Pancreas (tissue), 10 donors: ENCODE measurements around the gene SPATS2. TPM values are rescaled to one million over a fixed set of nuclear protein-coding genes. Genes with fewer than 3 reads are reported as not detected.

Experiments
- ATAC-seq, 4 donors: fragments of 200-7000 bp; cut with Tn5 transposase; one replicate each; pipeline versions ENCODE4 v1.8.0 to v1.9.1; 2020; ENCODE audit warnings: mild to moderate bottlenecking in 4 of 4, moderate library complexity in 4 of 4
- DNase-seq, 6 donors: peaks; one replicate each; pipeline ENCODE4 v3.0.0-alpha.2; 2020
- FAIRE-seq: peaks from 2 replicates; lab custom pipeline; 2012; peaks lifted over from hg19 to GRCh38; lab: Jason Lieb, UNC
- H3K27ac ChIP-seq, 4 donors: fragments of 200-600 bp; sonication (generic); 1 replicate in 3 of 4; 2 replicates in 1 of 4; pipeline versions ENCODE4 v1.5.0 to v1.8.0; 2020
- H3K27me3 ChIP-seq, 4 donors: fragments of 200-600 bp; one replicate each; pipeline ENCODE4 v1.8.0; 2021
- H3K36me3 ChIP-seq, 3 donors: fragments of 200-600 bp; sonication (generic) in 1 of 3; one replicate each; pipeline versions ENCODE4 v1.5.0 to v1.8.0; 2020 to 2021
- H3K4me1 ChIP-seq, 3 donors: fragments of 200-600 bp; one replicate each; pipeline ENCODE4 v1.8.0; 2021
- H3K4me3 ChIP-seq, 4 donors: fragments of 200-600 bp; sonication (generic) in 2 of 4; one replicate each; pipeline versions ENCODE4 v1.5.0 to v1.8.0; 2020 to 2021
- H3K9me3 ChIP-seq, 4 donors: fragments of 200-600 bp; one replicate each; pipeline ENCODE4 v1.8.0; 2021
- CTCF ChIP-seq, 4 donors: fragments of 200-600 bp; sonication (generic) in 3 of 4; IDR thresholded peaks; one replicate each; pipeline versions ENCODE4 v1.5.0 to v1.8.0; 2021; ENCODE audit warnings: antibody characterized with exemption in 4 of 4
- WGBS, 2 donors: extraction: QIAGEN DNeasy Blood & Tissue Kit; methylation state at CpG; one replicate each; pipeline ENCODE4 v1.1.7; 2013; 5-methylcytosine and 5-hydroxymethylcytosine counted together
- intact Hi-C, 3 donors: fragments of 100-400 bp; cut with DNase I; formaldehyde crosslinking; loops; one replicate each; pipeline versions ENCODE4 v1.11.1 to v1.14.2; 2022
- polyA plus RNA-seq, 2 donors: library from polyadenylated mRNA; stranded (reverse); fragments of 200-250 nt; gene quantifications; one replicate each; pipeline ENCODE4 v1.2.3, GENCODE V29; 2013
- total RNA-seq, 6 donors: library from RNA; stranded (reverse); fragmentation: NEBNext Ultra II Directional in 4 of 6; extraction: Animal tissue kit (Norgen Biotek cat#: 25700) in 4 of 6; gene quantifications; one replicate each; pipeline versions ENCODE4 v1.2.1 to v1.2.4, GENCODE V29; 2021 to 2023
- donor health status: healthy with polysubstance abuse.
- donor health status: DM: no; HTN: no; CAD: no; lungs with moderate emphysema.
- donor health status: DM: no; HTN: no; CAD: no.
- donor health status: control.
- donor health status: control.
- donor health status: Bipolar disorder and iron deficiency.
- donor health status: DM: yes; HTN: yes; CAD: no.
- donor health status: DM: no; HTN: no; CAD: no.
- donor health status: DM: no; HTN: no; CAD: no.
- donor health status: DM: yes; HTN: yes; CAD: no.

SPATS2 gene
- total and polyA plus RNA-seq, 8 donors = 7.2 to 12.5 (median 9.4) TPM

- no peak for ATAC-seq
- FAIRE-seq = no peak
- DNase-seq = no peak
- H3K27ac ChIP-seq = no peak overlapping the region
- TF ChIP-seq CTCF (IDR thresholded peaks at IDR 0.05) = no peak
- intact Hi-C loops = no loop called here
- no peaks in the 10 kb centered on the region for H3K9me3 ChIP-seq
- no peak overlapping the region for H3K4me3 ChIP-seq
- H3K4me1 ChIP-seq = no peaks in the 10 kb centered on the region
- H3K36me3 ChIP-seq = no peaks in the 10 kb centered on the region
- H3K27me3 ChIP-seq = no peaks in the 10 kb centered on the region
- 78 to 86% methylated on average over 11 of the region's 11 CpGs for WGBS, 2 donors
These were observed 95.0 kb downstream of the SPATS2 start for GRCh38 chr12:49462083-49462744.

DNA sequence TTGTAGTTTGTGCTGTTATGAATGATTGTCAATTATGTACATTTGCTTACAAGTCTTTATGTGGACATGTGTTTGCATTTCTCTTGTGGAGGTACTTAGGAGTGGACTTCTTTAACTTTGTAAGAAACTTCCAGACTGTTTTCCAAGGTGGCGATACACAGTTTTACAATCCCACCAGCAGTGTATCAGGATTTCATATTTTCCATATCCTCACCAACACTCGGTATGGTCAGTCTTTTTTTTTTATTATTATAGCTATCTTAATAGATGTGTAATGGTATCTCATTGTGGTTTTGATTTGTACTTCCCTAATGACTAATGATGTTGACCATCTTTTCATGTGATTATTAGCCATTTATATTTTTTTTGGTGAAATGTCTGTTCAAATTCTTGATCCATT is 97.9 kb downstream of the SPATS2 start:
- Histone ChIP-seq H3K4me1 (no peaks in the 10 kb centered on the region), H3K9me3 (no peaks in the 10 kb centered on the region), H3K27me3 (no peaks in the 10 kb centered on the region), H3K27ac (no peak overlapping the region), H3K4me3 (no peak overlapping the region), H3K36me3 (no peaks in the 10 kb centered on the region)
- intact Hi-C loops = no loop called here
- TF ChIP-seq CTCF (IDR thresholded peaks at IDR 0.05) = no peak
- FAIRE-seq = no peak
- WGBS, 2 donors = 97 to 98% methylated on average over 2 of the region's 2 CpGs
- DNase-seq = no peak
- ATAC-seq = no peak

DNA sequence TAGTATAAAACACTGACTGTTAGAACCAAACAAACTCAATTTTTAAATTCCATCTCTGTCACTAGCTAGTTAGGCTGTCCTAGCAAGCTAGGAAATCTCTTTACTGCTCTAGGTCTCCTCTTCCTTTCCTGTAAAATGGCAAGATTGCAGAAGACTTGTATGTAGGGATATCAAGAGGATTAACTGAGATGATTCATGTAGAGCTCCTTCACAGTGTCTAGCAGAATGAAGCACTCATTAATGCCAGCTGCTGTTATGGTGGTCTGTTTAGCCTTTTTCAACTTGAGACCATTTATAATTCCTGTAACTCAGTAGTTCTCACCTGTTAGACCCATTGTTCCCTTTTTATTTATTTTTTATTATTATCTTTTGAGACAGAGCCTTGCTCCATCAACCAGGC is 103.7 kb downstream of the SPATS2 start:
- H3K27me3 ChIP-seq = no peaks in the 10 kb centered on the region
- DNase-seq = no peak
- ATAC-seq = no peak
- H3K9me3 ChIP-seq = no peaks in the 10 kb centered on the region
- FAIRE-seq = no peak
- no peak overlapping the region for H3K27ac ChIP-seq
- no peaks in the 10 kb centered on the region for H3K4me1 ChIP-seq
- intact Hi-C loops = no loop called here
- H3K36me3 ChIP-seq = no peaks in the 10 kb centered on the region
- TF ChIP-seq CTCF (IDR thresholded peaks at IDR 0.05) = no peak
- H3K4me3 ChIP-seq = no peak overlapping the region

- no peaks in the 10 kb centered on the region for H3K36me3 ChIP-seq
- TF ChIP-seq CTCF (IDR thresholded peaks at IDR 0.05) = no peak
- no peak overlapping the region for H3K4me3 ChIP-seq
- DNase-seq (no peak), ATAC-seq (no peak), FAIRE-seq (no peak)
- 95 to 100% methylated on average over 1 of the region's 1 CpG for WGBS, 2 donors
- H3K4me1 ChIP-seq = no peaks in the 10 kb centered on the region
- intact Hi-C loops = no loop called here
- no peaks in the 10 kb centered on the region for H3K9me3 ChIP-seq
- no peaks in the 10 kb centered on the region for H3K27me3 ChIP-seq
- H3K27ac ChIP-seq = no peak overlapping the region
These were observed 104.3 kb downstream of the SPATS2 start for GRCh38 chr12:49471557-49471956.

DNA sequence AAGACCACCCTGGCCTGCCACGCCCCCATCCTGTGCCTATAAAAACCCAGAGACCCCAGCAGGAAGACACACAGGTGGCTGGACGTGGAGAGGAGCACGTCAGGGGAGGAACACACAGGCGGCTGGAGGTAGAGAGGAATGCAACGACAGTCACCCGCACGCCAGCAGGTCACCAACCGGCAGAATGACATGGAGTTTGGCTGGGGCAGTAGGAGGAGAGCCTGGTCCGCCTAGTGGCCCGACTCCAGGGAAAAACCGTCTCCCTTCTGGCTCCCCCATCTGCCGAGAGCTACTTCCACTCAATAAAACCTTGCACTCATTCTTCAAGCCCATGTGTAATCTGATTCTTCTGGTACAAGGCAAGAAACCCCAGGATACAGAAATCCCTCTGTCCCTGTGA is 108.8 kb downstream of the SPATS2 start:
- DNase-seq (no peak), ATAC-seq (no peak), FAIRE-seq (no peak)
- no peak overlapping the region for H3K4me3 ChIP-seq
- 95 to 97% methylated on average over 12 of the region's 12 CpGs for WGBS, 2 donors
- H3K4me1 ChIP-seq = no peaks in the 10 kb centered on the region
- no peaks in the 10 kb centered on the region for H3K36me3 ChIP-seq
- TF ChIP-seq CTCF (IDR thresholded peaks at IDR 0.05) = no peak
- intact Hi-C loops = no loop called here
- no peaks in the 10 kb centered on the region for H3K9me3 ChIP-seq
- H3K27ac ChIP-seq = no peak overlapping the region
- no peaks in the 10 kb centered on the region for H3K27me3 ChIP-seq
